VCaP (cell line): Measurements from ENCODE around the gene CPPED1.

Experiments
- H3K27ac ChIP-seq: fragments of 450-650 bp; 2 replicates; pipeline ENCODE4 v1.5.1; 2017
- CTCF ChIP-seq: fragments of 450-650 bp; conservative IDR thresholded peaks from 2 replicates; pipeline ENCODE4 v1.5.1; 2017; ENCODE audit warnings: mild to moderate bottlenecking, moderate library complexity

CPPED1 gene

GRCh38 chr16:12652924-12653323, 150.8 kb downstream of the CPPED1 start:
- H3K27ac ChIP-seq, result no peak overlapping the region
- TF ChIP-seq CTCF, result no peak

- no peak for TF ChIP-seq CTCF
- no peak overlapping the region for H3K27ac ChIP-seq
Observed at GRCh38 chr16:12651765-12652512, 151.7 kb downstream of the CPPED1 start.

GRCh38 chr16:12649356-12649755, 154.3 kb downstream of the CPPED1 start:
- H3K27ac ChIP-seq, result no peak overlapping the region
- TF ChIP-seq CTCF, result no peak

- H3K27ac ChIP-seq, result no peak overlapping the region
- TF ChIP-seq CTCF, result no peak
Observed at GRCh38 chr16:12646490-12647274, 157.0 kb downstream of the CPPED1 start.

- no peak for TF ChIP-seq CTCF
- no peak overlapping the region for H3K27ac ChIP-seq
Observed at GRCh38 chr16:12646098-12646489, 157.6 kb downstream of the CPPED1 start.

- TF ChIP-seq CTCF, result no peak
- no peak overlapping the region for H3K27ac ChIP-seq
Observed at GRCh38 chr16:12643034-12643455, 160.6 kb downstream of the CPPED1 start.

- no peak for TF ChIP-seq CTCF
- no peak overlapping the region for H3K27ac ChIP-seq
Observed at GRCh38 chr16:12639044-12639443, 164.6 kb downstream of the CPPED1 start.
